Cardiac muscle cell (in vitro differentiated cells and primary cell): ENCODE results near the gene ZFP64. TPM values are rescaled to one million over a fixed set of nuclear protein-coding genes. Genes with fewer than 3 reads are reported as not detected.
A peak's percentile ranks its signal among the peaks of the same experiment; 100 is the strongest.
"Not testable (repeated sequence)": the region's sequence is repeated elsewhere in the genome, so short reads cannot be mapped to it uniquely, and the experiment has no call there.

ENCODE experiments used
- DNase-seq, 2 donors: peaks; one replicate each; pipeline versions ENCODE4 v3.0.0 to v3.0.0-alpha.2; 2010 to 2017; ENCODE audit warnings: low read depth in 1 of 2, low spot score in 1 of 2
- H3K27ac ChIP-seq: fragments of 200-600 bp; sonication (generic); 2 replicates; pipeline ENCODE4 v1.5.1; 2016
- H3K27me3 ChIP-seq: fragments of 200-600 bp; sonication (generic); 2 replicates; pipeline ENCODE4 v1.6.0; 2016; ENCODE audit warnings: control low read depth
- H3K36me3 ChIP-seq: fragments of 200-600 bp; sonication (generic); 2 replicates; pipeline ENCODE4 v1.5.1; 2016; ENCODE audit warnings: control low read depth
- H3K4me1 ChIP-seq: fragments of 200-600 bp; sonication (generic); 2 replicates; pipeline ENCODE4 v1.8.1; 2017; ENCODE audit warnings: low read depth, mild to moderate bottlenecking, mixed run types
- H3K4me3 ChIP-seq: fragments of 200-600 bp; sonication (generic); 2 replicates; pipeline ENCODE4 v1.5.1; 2016; ENCODE audit warnings: mild to moderate bottlenecking
- H3K9me3 ChIP-seq: fragments of 200-600 bp; sonication (generic); 2 replicates; pipeline ENCODE4 v1.5.1; 2017; ENCODE audit warnings: low read depth, mild to moderate bottlenecking, control low read depth
- polyA plus RNA-seq: library from polyadenylated mRNA; unstranded; fragments of >200 nt; fragmentation: Nextera tagmentation; extraction: Ambion mirVana; gene quantifications from 2 replicates; pipeline ENCODE4 v1.2.1, GENCODE V29; 2016
- total RNA-seq: library from RNA; depleted of rRNA; stranded (reverse); fragments of >200 nt; gene quantifications from 2 replicates; pipeline ENCODE4 v1.2.3, GENCODE V29; 2016
- TF ChIP-seq, protein P1 (sequence below): IDR thresholded peaks from 2 replicates; pipeline ENCODE4 v1.5.1; 2012; ENCODE audit warnings: low read depth, mild to moderate bottlenecking, low read length

The ZFP64 gene
- total and polyA plus RNA-seq, 2 experiments from 2014 or later, result 9.6 to 17.7 TPM

DNA sequence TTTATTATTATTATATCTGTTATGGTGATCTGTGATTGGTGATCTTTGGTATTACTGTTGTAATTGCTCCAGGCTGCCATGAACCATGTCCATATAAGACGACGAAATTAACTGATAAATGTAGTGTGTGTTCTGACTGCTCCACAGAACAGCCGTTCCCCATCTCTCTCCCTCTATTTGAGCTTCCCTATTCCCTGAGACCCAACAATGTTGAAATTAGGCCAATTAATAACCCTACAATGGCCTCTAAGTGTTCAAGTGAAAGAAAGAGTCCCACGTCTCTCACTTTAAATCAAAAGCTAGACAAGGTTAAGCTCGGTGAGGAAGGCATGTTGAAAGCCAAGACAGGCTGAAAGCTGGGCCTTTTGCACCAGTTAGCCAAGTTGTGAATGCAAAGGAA lies 51.6 kb downstream of the ZFP64 start:
- Histone ChIP-seq H3K9me3 (no peaks in the 10 kb centered on the region), H3K4me1 (peaks cover 3% of the 10 kb centered on the region), H3K36me3 (no peaks in the 10 kb centered on the region), H3K27me3 (no peaks in the 10 kb centered on the region), H3K4me3 (no peak overlapping the region), H3K27ac (no peak overlapping the region)
- DNase-seq, result no peak
- TF ChIP-seq, protein P1, sequence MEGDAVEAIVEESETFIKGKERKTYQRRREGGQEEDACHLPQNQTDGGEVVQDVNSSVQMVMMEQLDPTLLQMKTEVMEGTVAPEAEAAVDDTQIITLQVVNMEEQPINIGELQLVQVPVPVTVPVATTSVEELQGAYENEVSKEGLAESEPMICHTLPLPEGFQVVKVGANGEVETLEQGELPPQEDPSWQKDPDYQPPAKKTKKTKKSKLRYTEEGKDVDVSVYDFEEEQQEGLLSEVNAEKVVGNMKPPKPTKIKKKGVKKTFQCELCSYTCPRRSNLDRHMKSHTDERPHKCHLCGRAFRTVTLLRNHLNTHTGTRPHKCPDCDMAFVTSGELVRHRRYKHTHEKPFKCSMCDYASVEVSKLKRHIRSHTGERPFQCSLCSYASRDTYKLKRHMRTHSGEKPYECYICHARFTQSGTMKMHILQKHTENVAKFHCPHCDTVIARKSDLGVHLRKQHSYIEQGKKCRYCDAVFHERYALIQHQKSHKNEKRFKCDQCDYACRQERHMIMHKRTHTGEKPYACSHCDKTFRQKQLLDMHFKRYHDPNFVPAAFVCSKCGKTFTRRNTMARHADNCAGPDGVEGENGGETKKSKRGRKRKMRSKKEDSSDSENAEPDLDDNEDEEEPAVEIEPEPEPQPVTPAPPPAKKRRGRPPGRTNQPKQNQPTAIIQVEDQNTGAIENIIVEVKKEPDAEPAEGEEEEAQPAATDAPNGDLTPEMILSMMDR, result no peak

DNA sequence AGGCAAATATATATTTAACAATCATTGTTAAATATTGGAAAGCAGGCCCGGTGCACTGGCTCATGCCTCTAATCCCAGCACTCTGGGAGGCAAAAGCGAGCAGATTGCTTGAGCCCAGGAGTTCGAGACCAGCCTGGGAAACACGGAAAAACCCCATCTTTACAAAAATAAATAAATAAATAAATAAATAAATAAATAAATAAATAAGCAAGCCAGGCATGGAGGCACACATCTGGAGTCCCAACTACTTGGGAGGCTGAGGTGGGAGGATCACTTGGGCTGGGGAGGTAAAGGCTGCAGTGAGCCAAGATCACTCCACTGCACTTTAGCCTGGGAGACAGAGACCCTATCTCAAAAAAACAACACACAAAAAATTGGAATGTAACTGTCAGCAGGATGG lies 53.7 kb downstream of the ZFP64 start:
- no peaks in the 10 kb centered on the region for H3K4me1 ChIP-seq
- no peak overlapping the region for H3K4me3 ChIP-seq
- DNase-seq, result no peak
- H3K36me3 ChIP-seq, result no peaks in the 10 kb centered on the region
- TF ChIP-seq, protein P1, result no peak
- no peaks in the 10 kb centered on the region for H3K27me3 ChIP-seq
- no peak overlapping the region for H3K27ac ChIP-seq
- no peaks in the 10 kb centered on the region for H3K9me3 ChIP-seq

DNA sequence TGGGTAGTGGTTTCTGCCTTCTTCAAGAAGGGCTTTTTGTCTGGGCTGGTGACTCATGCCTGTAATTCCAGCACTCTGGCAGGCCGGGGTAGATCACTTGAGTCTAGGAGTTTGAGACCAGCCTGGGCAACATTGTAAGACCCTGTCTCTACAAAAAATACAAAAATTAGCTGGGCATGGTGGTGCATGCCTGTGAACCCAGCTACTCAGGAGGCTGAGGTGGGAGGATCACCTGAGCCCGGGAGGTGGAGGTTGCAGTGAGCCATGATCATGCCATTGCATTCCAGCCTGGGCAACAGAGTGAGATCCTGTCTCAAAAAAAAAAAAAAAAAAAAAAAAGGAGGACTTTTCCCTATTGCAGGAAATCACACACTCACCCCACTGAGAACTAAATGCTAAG lies 57.9 kb downstream of the ZFP64 start:
- not testable (repeated sequence) for H3K4me1 ChIP-seq, H3K4me3 ChIP-seq, H3K36me3 ChIP-seq, H3K9me3 ChIP-seq, H3K27me3 ChIP-seq, H3K27ac ChIP-seq
- DNase-seq, result peak in 1 of 2 donors; percentile 6

DNA sequence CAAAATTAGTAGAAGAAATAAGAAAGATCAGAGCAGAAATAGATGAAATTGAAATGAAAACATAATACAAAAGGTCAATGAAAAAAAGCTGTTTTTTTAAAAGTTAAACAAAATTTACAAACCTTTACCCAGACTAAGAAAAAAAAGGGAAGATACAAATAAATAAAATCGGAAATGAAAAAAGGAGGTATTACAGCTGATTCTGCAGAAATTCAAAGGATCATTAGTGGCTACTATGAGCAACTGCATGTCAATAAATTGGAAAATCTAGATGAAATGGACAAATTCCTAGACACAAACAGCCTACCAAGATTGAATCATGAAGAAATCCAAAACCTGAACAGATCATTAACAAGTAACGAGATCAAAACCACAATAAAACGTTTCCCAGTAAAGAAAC lies 59.2 kb downstream of the ZFP64 start:
- H3K9me3 ChIP-seq, result no peaks in the 10 kb centered on the region
- H3K27me3 ChIP-seq, result no peaks in the 10 kb centered on the region
- no peak for DNase-seq
- no peaks in the 10 kb centered on the region for H3K4me1 ChIP-seq
- no peak overlapping the region for H3K4me3 ChIP-seq
- TF ChIP-seq, protein P1, result no peak
- no peaks in the 10 kb centered on the region for H3K36me3 ChIP-seq
- no peak overlapping the region for H3K27ac ChIP-seq

DNA sequence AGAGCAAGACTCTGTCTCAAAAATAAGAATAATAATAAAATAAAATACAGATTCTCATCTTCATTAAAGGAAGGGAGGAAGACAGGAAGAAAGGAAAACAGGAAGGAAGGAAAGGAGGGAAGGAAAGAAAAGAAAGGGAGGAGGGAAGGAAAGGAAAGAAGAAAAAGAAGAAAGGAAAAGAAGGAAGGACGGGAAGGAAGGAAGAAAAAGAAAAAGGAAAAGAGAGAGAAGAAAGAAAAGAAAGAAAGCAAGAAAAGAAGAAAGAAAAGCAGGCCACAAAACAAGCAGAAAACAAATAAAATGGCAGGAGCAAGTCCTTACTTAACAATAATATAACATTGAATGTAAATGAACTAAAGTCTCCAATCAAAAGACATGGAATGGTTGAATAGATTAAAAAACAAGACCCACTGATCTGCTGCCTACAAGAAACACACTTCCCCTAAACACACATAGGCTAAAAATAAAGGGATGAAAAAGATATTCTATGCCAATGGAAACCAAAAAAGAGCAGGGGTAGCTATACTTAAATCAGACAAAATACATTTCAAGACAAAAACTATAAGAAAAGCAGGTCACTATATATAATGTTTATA lies 60.4 kb downstream of the ZFP64 start:
- Histone ChIP-seq H3K4me3 (no peak overlapping the region), H3K27me3 (no peaks in the 10 kb centered on the region), H3K27ac (no peak overlapping the region), H3K36me3 (no peaks in the 10 kb centered on the region), H3K4me1 (no peaks in the 10 kb centered on the region), H3K9me3 (no peaks in the 10 kb centered on the region)
- TF ChIP-seq, protein P1, result no peak
- no peak for DNase-seq

DNA sequence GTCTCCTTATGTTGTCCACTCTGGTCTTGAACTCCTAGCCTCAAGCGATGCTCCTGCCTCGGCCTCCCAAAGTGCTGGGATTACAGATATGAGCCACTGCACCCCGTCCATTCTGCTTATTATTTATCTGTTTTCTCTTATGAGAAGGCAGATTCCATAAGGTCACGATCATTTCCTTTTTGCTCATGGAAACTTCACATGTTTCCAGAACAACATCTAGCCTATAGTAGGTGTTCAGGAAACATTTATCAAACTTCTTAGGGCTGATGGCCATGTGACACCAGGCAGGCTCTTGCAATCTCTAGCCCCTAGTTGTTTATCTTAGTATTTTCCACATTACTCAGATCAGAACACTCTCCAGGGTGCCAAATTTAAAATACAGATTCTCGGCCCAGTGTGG lies 61.2 kb downstream of the ZFP64 start:
- Histone ChIP-seq H3K27me3 (no peaks in the 10 kb centered on the region), H3K9me3 (no peaks in the 10 kb centered on the region), H3K4me1 (no peaks in the 10 kb centered on the region), H3K36me3 (no peaks in the 10 kb centered on the region), H3K27ac (no peak overlapping the region), H3K4me3 (no peak overlapping the region)
- DNase-seq, result peak in 1 of 2 donors; percentile 30
- TF ChIP-seq, protein P1, result no peak
